HepG2 (cell line): ENCODE results near the gene ACTR3. TPM values are rescaled to one million over a fixed set of nuclear protein-coding genes. Genes with fewer than 3 reads are reported as not detected.

Experiments used
- ATF7-NPFF ChIP-seq: sonication (generic); formaldehyde crosslinking; IDR thresholded peaks from 2 replicates; pipeline ENCODE4 v1.8.1; 2023; ENCODE audit warnings: mild to moderate bottlenecking, low read depth, missing genetic modification reagents, moderate library complexity
- HMGXB4 ChIP-seq, 2 experiments: sonication (generic) in 1 of 2; formaldehyde crosslinking in 1 of 2; IDR thresholded peaks; 2 replicates each; pipeline versions ENCODE4 v1.4.0 to v1.6.1; 2018 to 2020; ENCODE audit warnings: missing genetic modification reagents in 2 of 2, borderline replicate concordance in 1 of 2, low read depth in 1 of 2, mild to moderate bottlenecking in 1 of 2, missing biosample characterization in 1 of 2
- HOXA5 ChIP-seq: sonication (generic); formaldehyde crosslinking; IDR thresholded peaks from 2 replicates; pipeline ENCODE4 v1.4.0; 2020; ENCODE audit warnings: missing genetic modification reagents
- MTA1 ChIP-seq: sonication (generic); formaldehyde crosslinking; IDR thresholded peaks from 2 replicates; pipeline ENCODE4 v1.4.0; 2020; ENCODE audit warnings: missing genetic modification reagents, mild to moderate bottlenecking, borderline replicate concordance
- RBM22 ChIP-seq: fragments of 200-400 bp; formaldehyde crosslinking; optimal IDR thresholded peaks from 2 replicates; pipeline ENCODE3; 2017; ENCODE audit warnings: mild to moderate bottlenecking, low read length, moderate library complexity
- SNAI1 ChIP-seq: sonication (generic); formaldehyde crosslinking; IDR thresholded peaks from 2 replicates; pipeline ENCODE4 v1.5.0; 2020; ENCODE audit warnings: mild to moderate bottlenecking, missing genetic modification reagents, borderline replicate concordance
- USF2 ChIP-seq, 2 experiments: sonication (generic) in 1 of 2; formaldehyde crosslinking in 1 of 2; IDR thresholded peaks; 2 replicates each; pipeline versions ENCODE4 v1.5.1 to v1.6.1; 2011 to 2020; ENCODE audit warnings: borderline replicate concordance in 1 of 2, low read depth in 1 of 2, low read length in 1 of 2, mild to moderate bottlenecking in 1 of 2, missing genetic modification reagents in 1 of 2, moderate library complexity in 1 of 2
- ZNF496 ChIP-seq: sonication (generic); formaldehyde crosslinking; IDR thresholded peaks from 2 replicates; pipeline ENCODE4 v1.8.1; 2023; ENCODE audit warnings: mild to moderate bottlenecking, moderate library complexity, missing genetic modification reagents; ENCODE audit not compliant: insufficient replicate concordance
- polyA plus RNA-seq, 8 experiments: library from polyadenylated mRNA; depleted of rRNA in 3 of 8; stranded (reverse) in 7 of 8; unstranded in 1 of 8; fragments of >200 nt; fragmentation: Illumina TruSeq in 4 of 8; extraction: Trizol in 4 of 8; gene quantifications; 2 replicates each; pipeline versions ENCODE4 v1.2.1 to v1.2.3, GENCODE V29; 2011 to 2016; ENCODE audit warnings: low read depth in 4 of 8, missing spikeins in 1 of 8, mixed read lengths in 1 of 8; ENCODE audit not compliant: insufficient read depth in 1 of 8
- total RNA-seq, 5 experiments: library from RNA; depleted of rRNA; stranded (reverse); fragments of >200 nt; fragmentation: Illumina TruSeq; extraction: Trizol; gene quantifications; 2 replicates each; pipeline ENCODE4 v1.2.3, GENCODE V29; 2016; ENCODE audit warnings: low read depth in 1 of 5

Gene ACTR3
- total and polyA plus RNA-seq, 2 of the 13 experiments (the other 11 are each of a cell fraction or from before 2014, with no cell fraction given): 123 to 225 TPM

- TF ChIP-seq USF2 (IDR thresholded peaks at IDR 0.05; ENCODE audit: low read depth, low read length): no peak
- 0 out of 2 replicates have a peak, but pooled peaks have one; percentile 36 for TF ChIP-seq USF2 (CRISPR knock-in tag; IDR thresholded peaks at IDR 0.05; ENCODE audit: borderline replicate concordance)
- TF ChIP-seq SNAI1 (CRISPR knock-in tag): 0 out of 2 replicates have a peak, but pooled peaks have one; percentile 86
- TF ChIP-seq ATF7-NPFF (CRISPR knock-in tag): peak; percentile 44
- 0 out of 2 replicates have a peak, but pooled peaks have one; percentile 74 for TF ChIP-seq HOXA5 (CRISPR knock-in tag)
- peak; percentile 61 for TF ChIP-seq RBM22
- no peak for TF ChIP-seq ZNF496 (CRISPR knock-in tag)
- peak; percentile 71 to 72; a peak in 3 of 4 replicates for TF ChIP-seq HMGXB4 (CRISPR knock-in tag; IDR thresholded peaks at IDR 0.05; ENCODE audit: borderline replicate concordance in 1 of 2, low read depth in 1 of 2)
- TF ChIP-seq MTA1 (CRISPR knock-in tag): peak; percentile 98
Measured at GRCh38 chr2:113977660-113978523, 88.0 kb downstream of the ACTR3 start (continued).
